HG02798 (cell line): Measurements from ENCODE around the gene FKRP.

ENCODE experiments used
- ATAC-seq: cut with Tn5 transposase; IDR thresholded peaks from one replicate; pipeline ENCODE4 v1.9.1; 2021; ENCODE audit warnings: mild to moderate bottlenecking; ENCODE audit not compliant: unreplicated experiment, poor library complexity

FKRP gene

GRCh38 chr19:46718934-46719622, 26.8 kb upstream of the FKRP start:
- ATAC-seq: no peak

DNA sequence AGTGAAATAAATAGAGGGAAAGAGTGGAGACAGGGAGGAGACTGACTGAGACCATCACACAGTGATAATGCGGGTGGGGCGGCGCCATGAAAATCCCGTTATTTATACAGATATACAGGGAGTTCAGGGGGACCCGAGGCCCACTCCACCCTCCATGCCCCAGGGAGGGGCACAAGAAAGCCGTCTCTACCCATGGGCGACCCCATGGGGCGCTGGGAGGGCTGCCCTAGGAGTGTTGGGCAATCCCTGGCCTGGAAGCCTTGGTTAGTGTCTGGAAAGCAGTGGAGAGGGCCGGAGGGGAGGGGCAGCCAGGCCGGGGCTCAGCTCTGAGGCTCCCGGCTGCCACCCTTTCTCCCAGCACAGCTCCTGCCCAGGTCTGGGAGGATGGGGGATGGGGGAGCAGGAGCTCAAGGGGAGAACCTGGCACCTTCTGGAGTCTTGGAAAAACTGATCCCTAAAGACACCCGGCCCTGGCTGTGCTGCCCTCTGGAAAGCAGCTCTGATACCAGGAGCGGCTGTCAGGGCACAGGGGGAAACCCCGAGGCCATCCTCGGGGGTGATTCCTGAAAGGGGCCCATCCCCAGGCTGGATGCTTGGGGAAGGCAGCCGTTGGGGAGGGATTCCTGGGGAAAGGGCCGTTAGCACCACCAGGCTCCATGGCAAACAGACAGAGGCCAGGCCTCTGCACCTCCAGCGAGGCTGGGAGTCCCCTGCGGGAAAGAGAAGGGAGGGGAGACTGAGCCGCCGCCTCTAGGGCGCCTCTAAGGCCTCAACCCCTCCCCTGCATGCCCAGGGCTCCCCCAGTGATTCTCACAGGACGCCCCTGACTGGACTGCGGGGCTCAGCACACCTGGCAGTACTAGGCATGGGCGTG, 26.0 kb upstream of the FKRP start:
- no peak for ATAC-seq

- no peak for ATAC-seq
Observed at GRCh38 chr19:46720503-46721239, 25.2 kb upstream of the FKRP start.

DNA sequence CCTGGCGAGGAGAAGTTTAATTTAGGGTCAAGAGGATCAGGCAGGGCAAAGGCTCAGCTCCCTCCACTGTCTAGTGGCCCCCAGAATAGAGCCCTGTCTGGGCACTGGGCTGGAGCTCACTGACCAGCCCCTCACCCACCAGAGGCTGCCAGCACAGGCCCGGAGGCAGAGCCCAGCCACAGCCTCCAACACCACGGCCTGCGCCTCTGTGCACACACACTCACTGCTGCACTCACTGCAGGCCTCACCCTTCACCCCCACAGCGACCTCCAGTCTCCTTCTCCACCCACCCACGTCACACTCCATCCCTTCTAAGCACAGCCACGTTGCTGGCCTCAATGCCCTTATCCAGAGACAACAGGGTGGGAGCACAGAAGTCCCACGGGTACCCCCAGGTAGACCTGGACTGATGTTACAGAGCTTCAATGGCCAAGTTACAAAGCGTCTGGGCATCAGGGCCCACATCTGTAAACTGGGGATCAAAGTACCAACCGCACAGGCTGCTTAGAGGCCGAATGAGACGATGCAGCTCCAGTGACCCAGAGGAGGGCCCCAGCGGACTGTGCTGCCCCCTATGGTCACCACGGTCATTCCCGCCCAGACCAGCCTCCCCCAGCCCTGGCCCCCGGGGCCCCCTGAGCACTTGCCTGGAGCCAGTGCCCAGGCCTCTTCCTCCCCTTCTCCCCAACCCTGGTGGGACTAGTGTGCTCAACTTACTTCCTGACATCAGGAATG, 24.4 kb upstream of the FKRP start:
- ATAC-seq: no peak

DNA sequence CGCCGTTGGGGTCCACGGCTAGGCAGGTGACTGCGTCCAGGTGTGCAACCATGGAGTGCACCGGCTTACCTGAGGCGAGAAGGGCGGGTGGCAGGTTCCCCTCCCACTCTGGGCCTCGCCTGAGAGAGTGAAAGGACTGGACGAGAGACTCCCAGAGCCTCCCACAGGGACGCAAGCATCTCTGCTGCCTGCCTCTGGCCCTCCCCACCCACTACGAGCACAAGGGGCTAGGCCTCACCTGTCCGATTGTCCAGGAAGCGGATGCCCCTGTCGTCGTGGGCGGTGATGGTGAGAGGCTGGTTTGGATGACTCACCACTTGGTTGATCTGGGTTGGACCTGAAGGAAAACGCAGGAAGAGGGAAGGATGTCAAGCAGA, 23.9 kb upstream of the FKRP start:
- ATAC-seq: no peak

- no peak for ATAC-seq
Observed at GRCh38 chr19:46722421-46723022, 23.3 kb upstream of the FKRP start.

DNA sequence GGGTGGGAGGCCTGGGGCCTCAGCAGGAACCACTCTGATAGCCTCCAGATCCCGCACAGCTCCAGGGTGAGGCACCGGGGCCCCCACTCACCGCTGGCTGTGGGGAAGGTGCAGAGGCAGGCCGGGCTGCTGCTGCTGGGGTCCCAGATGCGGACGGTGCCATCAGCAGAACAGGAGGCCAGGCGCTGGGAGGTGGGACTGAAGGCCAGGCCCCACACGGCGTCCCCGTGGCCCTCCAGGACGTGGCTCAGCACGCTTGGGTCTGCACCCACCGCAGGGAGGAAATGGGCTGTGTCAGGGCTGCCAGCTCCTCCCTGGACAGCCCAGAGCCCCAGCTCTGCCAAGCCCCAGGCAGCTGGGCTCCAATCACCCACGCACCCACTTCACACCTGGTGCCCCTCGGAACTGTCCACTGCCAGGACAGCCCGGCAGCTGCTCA, 22.8 kb upstream of the FKRP start:
- ATAC-seq: no peak

GRCh38 chr19:46723471-46723870, 22.4 kb upstream of the FKRP start:
- ATAC-seq: no peak

DNA sequence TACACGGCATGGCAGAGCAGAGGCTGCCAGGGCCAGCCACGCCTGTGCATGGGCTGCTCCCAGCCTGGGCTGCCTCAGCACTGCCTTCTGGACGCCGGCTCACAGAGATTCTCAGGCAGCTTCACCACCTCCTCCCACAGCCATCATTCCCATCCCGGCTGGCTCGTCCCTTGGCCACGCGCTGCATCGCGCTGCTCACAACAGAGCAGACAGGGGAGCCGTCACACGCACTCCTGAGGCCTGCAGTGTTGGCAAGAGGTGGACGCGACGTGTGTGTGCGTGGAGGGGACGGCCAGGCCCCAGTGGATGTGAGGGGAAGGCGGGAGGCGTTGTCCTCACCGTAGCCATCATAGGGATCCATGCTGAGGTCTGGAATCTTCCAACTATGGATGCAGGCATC, 21.4 kb upstream of the FKRP start:
- no peak for ATAC-seq

GRCh38 chr19:46725036-46725820, 20.6 kb upstream of the FKRP start:
- no peak for ATAC-seq

DNA sequence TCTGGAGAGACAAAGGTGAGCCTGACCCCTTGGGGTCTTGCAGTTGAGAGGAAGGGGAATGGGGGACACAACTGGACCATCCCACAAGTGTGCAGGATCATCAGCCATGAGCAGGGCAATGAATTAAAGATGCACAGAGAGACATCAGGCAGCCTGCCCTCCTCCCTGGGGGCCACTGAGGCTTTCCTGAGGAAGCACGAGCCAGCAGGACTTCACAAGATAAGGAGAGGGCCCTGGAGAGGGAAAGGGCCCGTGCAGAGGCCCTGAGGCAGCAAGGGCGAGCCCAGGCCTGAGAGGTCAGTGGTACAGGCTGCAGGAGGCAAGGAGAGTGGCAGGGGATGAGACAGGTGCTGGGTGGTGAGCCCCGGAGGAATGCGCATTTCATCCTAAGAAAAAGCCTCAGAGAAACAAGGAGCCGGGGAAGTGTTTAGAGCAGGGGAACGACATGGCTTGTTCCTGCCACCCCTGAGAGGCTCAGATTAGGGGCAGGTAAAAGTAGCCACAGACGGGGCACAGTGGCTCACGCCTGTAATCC, 19.9 kb upstream of the FKRP start:
- ATAC-seq: no peak

GRCh38 chr19:46726551-46726950, 19.3 kb upstream of the FKRP start:
- ATAC-seq: no peak

DNA sequence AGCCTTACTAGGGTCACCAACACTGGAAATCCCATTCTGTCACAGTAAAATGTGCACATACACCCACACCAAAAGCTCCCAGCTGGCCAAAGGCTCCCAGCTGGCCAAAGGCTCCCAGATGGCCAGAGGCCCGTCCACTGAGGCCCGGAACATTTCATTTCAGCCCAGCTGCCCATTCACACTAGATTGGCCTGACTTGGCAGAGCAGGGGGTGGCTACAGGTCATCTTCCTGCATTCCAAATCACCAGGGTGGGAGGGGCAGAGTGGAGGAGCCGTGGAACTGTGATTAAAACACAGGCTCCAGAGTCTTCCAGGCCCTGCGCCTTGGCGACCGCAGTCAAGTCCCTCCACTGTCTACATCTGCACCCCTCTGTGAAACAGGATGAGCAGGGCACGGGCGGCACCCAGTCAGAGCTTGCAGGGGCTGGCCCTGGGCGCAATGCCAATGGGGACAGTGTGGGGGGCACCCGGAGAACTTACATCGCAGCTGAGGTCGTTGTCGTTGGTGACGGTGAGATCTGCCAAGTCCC, 18.8 kb upstream of the FKRP start:
- ATAC-seq: no peak

- ATAC-seq: no peak
Observed at GRCh38 chr19:46727757-46728156, 18.1 kb upstream of the FKRP start.

DNA sequence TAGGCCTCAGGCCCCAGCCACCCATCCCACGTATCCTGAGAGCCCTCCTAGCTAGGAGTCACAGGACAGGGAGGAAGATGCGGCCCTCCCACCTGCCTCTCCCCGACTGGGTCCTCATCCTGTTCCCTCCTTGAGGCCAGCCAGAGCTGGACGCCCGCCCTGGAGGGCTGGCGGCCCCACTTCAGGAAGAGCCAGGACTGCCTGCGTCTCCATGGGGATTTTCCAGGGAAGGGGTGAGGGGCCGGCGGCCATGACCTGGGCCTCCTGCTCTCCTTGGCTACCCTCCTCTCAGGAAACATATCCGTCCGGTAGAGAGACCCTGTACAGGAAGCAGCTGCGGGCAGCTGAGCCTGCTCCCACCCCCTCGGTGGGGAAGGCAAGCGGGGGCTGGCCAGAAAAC, 17.6 kb upstream of the FKRP start:
- ATAC-seq: no peak

GRCh38 chr19:46728693-46729339, 17.0 kb upstream of the FKRP start:
- ATAC-seq: peak; percentile 53

DNA sequence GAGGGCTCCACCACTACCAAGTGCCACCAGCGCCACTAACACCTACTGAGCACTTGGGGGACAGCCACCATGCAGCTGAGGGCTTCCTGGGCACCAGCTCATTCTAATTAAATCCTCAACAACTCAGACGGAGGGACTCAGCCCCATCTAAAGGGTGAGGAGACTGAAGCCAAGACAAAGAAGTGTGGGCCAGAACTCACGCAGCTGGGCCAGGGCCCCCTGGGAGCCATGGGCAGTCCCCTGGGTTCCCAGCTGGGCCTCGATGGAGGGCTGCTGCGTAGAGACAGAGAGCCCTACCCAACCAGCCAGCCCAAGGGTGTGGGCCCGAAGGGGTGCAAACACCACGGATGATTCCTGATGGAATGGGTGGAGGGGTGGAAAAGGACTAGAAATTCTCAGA, 16.2 kb upstream of the FKRP start:
- no peak for ATAC-seq

GRCh38 chr19:46730187-46730586, 15.7 kb upstream of the FKRP start:
- ATAC-seq: no peak
